ENCODE measurements around the gene IER5L.

IER5L gene

GRCh38 chr9:129177791-129178567, at the start of gene IER5L:
Gene IER5L, minus strand, starts transcription at chr9:129178261. Its CDS starts 209 bp downstream, at chr9:129178052.
- peak; percentile 63 for DNase-seq (ENCODE audit: low read depth)

GRCh38 chr9:129227843-129228189, 49.8 kb upstream of the IER5L start:
- DNase-seq (ENCODE audit: low read depth): no peak

- peak; percentile 66 for DNase-seq (ENCODE audit: low read depth)
These were observed 47.8 kb upstream of the IER5L start for GRCh38 chr9:129225815-129226214.

- DNase-seq (ENCODE audit: low read depth): no peak
These were observed 47.4 kb upstream of the IER5L start for GRCh38 chr9:129225490-129225778.

- DNase-seq (ENCODE audit: low read depth): no peak
These were observed 46.8 kb upstream of the IER5L start for GRCh38 chr9:129224618-129225489.

GRCh38 chr9:129223551-129224208, 45.6 kb upstream of the IER5L start:
- no peak for DNase-seq (ENCODE audit: low read depth)

- no peak for DNase-seq (ENCODE audit: low read depth)
These were observed 44.8 kb upstream of the IER5L start for GRCh38 chr9:129222819-129223218.

GRCh38 chr9:129221979-129222635, 44.0 kb upstream of the IER5L start:
- DNase-seq (ENCODE audit: low read depth): no peak

GRCh38 chr9:129221233-129221632, 43.2 kb upstream of the IER5L start:
- DNase-seq (ENCODE audit: low read depth): no peak

- no peak for DNase-seq (ENCODE audit: low read depth)
These were observed 42.7 kb upstream of the IER5L start for GRCh38 chr9:129220771-129221170.

GRCh38 chr9:129218918-129219317, 40.9 kb upstream of the IER5L start:
- no peak for DNase-seq (ENCODE audit: low read depth)

- no peak for DNase-seq (ENCODE audit: low read depth)
These were observed 40.2 kb upstream of the IER5L start for GRCh38 chr9:129218272-129218625.

GRCh38 chr9:129213551-129213950, 35.5 kb upstream of the IER5L start:
- no peak for DNase-seq (ENCODE audit: low read depth)

- DNase-seq (ENCODE audit: low read depth): no peak
These were observed 33.6 kb upstream of the IER5L start for GRCh38 chr9:129211686-129212085.

GRCh38 chr9:129210125-129210524, 32.1 kb upstream of the IER5L start:
- no peak for DNase-seq (ENCODE audit: low read depth)

- no peak for DNase-seq (ENCODE audit: low read depth)
These were observed 31.5 kb upstream of the IER5L start for GRCh38 chr9:129209580-129209979.

- no peak for DNase-seq (ENCODE audit: low read depth)
These were observed 31.0 kb upstream of the IER5L start for GRCh38 chr9:129209109-129209508.

GRCh38 chr9:129208207-129209032, 30.4 kb upstream of the IER5L start:
- DNase-seq (ENCODE audit: low read depth): no peak

GRCh38 chr9:129206905-129207304, 28.8 kb upstream of the IER5L start:
- no peak for DNase-seq (ENCODE audit: low read depth)

- no peak for DNase-seq (ENCODE audit: low read depth)
These were observed 28.3 kb upstream of the IER5L start for GRCh38 chr9:129206401-129206800.

GRCh38 chr9:129204840-129205239, 26.8 kb upstream of the IER5L start:
- no peak for DNase-seq (ENCODE audit: low read depth)

GRCh38 chr9:129203556-129203909, 25.5 kb upstream of the IER5L start:
- no peak for DNase-seq (ENCODE audit: low read depth)

Measured in non-pigmented ciliary epithelial cell (primary cell).